Measurements from ENCODE around the gene PKMYT1.

Gene PKMYT1

DNA sequence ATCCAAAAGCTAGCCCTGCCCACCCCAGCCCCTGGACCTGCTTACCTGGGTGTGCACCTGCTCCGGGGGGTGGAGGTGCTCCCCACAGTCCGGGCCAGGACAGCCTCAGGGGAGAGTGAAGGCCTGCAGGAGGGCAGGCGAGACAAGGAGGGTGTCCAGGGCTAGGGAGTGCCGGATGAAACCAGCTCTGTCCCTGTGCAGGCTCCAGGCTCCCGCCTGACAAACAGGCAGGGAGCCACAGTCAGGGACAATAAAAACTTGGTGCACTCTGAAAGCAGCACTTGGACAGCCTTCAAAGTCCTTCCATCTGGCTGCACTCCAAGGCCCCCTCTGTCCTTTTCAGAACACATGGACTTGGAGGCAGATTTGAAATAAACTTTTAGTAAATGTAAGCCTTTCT, 7.2 kb downstream of the PKMYT1 start:
- peak in 10 of 14 donors; percentile 15 to 69 (median 40) for DNase-seq

- DNase-seq, result peak in 3 of 14 donors; percentile 15 to 24 (median 16)
These were observed 8.1 kb downstream of the PKMYT1 start for GRCh38 chr16:2971985-2972784.

DNA sequence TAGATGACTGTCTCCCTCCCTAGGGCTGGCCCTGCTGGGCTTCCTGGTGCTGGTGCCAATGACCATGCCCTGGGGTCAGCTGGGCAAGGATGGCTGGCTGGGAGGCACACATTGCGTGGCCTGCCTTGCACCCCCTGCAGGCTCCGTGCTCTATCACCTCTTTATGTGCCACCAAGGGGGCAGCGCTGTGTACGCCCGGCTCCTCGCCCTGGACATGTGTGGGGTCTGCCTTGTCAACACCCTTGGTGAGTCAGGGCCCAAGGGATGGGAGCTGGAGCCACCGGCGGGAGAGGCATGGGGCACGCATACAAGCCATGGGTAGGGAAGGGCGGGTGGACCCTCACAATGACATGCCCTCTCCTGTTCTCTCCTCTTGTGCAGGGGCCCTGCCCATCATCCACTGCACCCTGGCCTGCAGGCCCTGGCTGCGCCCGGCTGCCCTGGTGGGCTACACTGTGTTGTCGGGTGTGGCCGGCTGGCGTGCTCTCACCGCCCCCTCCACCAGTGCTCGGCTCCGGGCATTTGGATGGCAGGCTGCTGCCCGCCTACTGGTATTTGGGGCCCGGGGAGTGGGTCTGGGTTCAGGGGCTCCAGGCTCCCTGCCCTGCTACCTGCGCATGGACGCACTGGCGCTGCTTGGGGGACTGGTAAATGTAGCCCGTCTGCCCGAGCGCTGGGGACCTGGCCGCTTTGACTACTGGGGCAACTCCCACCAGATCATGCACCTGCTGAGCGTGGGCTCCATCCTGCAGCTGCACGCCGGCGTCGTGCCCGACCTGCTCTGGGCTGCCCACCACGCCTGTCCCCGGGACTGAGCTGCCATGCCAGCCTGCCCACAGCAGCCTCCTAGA, 8.9 kb downstream of the PKMYT1 start:
- no peak for DNase-seq

- DNase-seq, result peak in 1 of 14 donors; percentile 20
These were observed 9.7 kb downstream of the PKMYT1 start for GRCh38 chr16:2970563-2970962.

DNA sequence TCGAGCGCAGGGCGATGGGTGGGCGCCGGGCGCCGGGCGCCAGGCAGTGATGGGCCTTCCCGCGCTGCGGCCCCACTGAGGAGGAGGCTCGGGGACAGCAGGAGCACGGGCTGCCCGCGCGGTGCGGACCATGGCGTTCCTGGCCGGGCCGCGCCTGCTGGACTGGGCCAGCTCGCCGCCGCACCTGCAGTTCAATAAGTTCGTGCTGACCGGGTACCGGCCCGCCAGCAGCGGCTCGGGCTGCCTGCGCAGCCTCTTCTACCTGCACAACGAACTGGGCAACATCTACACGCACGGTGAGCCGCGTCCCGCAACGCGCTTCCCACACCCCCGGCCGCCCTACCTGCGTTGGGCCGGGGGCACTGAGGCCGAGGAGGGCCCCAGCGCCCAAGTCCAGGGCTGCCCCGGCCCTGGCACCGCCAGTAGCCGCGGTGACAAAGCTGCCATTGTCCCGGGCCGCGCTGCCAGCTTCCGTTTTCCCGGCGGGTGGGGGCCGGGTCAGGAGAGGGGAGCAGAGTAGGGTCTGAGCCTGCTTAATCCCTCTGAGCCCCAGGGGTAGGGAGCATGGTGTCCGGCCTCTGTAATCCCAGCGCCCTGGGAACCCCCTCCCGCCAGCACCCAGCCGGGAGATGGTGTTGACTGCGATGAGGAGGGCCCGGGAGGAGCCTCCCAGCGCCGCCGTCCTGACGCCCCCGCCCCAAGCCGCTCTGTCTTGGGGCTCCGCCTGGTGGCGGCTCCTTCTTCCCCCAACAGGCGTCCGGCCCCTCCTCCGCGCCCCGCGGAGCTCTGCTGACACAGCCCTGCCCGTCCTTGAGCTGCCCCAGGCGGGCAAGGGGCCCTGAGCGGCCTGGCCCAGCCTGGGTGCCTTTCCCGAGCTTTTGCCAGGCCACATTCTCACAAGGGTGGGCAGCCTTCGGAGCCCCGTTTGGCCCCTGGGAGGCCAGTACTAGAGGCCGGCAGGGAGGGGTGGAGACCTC, 10.4 kb downstream of the PKMYT1 start:
- peak in 12 of 14 donors; percentile 26 to 81 (median 50) for DNase-seq

DNA sequence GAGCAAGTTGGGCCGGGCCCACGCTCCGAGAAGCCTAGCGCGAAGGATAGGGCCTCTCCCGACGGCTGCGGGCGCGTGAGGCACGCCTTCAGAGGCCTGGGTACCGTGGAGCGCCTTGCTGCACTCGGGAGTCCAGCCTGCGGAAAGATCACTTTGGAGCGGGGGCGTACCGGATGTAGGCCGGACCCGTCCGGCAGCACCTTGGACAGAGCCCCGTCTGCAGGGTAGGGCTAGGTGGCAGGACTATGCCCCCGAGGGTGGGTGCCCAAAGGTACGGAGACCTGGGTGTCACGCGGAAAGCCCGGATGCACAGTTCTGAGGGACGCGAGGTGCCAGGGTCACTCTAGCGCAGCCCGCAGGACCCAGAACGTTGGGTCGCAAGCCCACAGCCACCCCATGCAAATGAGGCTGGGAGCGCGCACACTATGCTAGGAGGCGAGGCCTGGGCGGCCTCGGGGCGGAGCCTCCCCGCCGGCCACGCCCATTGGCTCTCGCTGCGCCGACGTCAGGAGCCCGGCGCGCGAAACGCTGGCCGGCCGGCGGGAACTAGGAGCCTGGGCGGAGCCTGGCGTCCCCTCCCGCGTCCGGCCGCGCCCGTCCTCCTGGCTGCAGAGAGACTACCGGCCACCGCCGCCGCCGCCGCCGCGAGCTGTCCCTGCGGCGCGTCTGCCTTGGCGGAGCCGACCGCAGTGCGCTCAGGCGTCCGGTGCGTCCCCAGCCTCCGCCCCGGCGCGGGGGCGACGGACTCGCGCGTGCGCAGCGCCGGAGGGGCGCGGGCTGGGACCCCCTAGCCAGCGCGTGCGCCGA, 11.3 kb downstream of the PKMYT1 start, which contains the start of gene PAQR4:
Gene PAQR4 (plus strand): TSS at position 611 of the 807 bp plus-strand sequence. CDS start 327 bp downstream, outside the sequence.
- peak in 13 of 14 donors; percentile 17 to 89 (median 72) for DNase-seq

DNA sequence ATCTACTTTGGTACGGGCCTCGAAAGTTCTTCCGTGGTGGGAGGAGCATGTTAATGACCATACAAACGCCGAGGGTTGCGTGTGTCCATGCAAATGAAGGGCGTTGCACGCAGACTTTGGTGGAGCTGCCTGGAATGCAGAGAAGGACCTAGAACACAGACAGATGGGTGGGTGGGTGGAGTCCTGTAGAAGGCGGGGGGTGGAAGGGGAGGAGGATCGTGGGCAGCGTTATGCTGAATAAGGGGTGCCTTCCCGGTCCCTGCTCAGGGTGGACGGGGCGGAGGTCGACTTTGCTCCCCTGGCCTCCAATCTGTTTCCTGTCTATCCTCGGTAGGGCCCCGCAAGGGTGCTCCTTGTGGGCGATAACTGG, 11.9 kb downstream of the PKMYT1 start:
- no peak for DNase-seq

GRCh38 chr16:2967721-2968161, 12.5 kb downstream of the PKMYT1 start:
- DNase-seq, result no peak

GRCh38 chr16:2967211-2967631, 13.0 kb downstream of the PKMYT1 start:
- no peak for DNase-seq

DNA sequence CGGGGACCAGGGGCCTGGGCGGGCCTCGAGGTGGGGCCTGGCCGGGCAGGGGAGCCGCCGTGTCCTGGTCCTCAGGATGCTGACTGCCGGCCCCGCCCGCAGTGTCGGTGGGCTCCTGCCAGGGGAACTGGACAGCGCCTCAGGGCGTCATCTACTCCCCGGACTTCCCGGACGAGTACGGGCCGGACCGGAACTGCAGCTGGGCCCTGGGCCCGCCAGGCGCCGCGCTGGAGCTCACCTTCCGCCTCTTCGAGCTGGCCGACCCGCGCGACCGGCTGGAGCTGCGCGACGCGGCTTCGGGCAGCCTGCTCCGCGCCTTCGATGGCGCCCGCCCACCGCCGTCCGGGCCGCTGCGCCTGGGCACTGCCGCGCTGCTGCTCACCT, 13.4 kb downstream of the PKMYT1 start:
- DNase-seq, result no peak

DNA sequence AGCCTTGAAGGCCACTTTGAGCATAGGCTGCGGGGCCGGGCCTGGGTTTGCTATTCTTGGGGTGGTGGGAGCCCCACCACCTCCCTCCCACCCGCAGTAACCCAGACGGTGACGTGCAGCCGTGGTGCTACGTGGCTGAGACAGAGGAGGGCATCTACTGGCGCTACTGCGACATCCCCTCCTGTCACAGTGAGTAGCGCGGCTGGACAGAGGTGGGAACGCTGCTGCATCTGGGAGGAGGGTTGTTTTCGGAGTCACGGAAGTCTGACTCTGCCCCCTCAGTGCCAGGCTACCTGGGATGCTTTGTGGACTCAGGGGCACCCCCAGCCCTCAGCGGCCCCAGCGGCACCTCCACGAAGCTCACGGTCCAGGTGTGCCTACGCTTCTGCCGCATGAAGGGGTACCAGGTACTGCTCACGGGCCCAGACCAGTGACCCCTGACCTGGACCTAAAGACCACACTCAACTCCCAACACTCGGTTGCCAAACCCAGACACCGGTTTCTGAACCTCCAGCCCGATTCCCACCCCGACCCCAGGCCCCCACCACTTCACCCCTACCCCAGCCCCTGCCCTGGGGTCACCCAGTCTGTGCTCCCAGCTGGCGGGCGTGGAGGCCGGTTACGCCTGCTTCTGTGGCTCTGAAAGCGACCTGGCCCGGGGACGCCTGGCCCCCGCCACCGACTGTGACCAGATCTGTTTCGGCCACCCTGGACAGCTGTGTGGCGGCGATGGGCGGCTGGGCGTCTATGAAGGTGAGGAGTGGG, 14.0 kb downstream of the PKMYT1 start:
- DNase-seq, result no peak

DNA sequence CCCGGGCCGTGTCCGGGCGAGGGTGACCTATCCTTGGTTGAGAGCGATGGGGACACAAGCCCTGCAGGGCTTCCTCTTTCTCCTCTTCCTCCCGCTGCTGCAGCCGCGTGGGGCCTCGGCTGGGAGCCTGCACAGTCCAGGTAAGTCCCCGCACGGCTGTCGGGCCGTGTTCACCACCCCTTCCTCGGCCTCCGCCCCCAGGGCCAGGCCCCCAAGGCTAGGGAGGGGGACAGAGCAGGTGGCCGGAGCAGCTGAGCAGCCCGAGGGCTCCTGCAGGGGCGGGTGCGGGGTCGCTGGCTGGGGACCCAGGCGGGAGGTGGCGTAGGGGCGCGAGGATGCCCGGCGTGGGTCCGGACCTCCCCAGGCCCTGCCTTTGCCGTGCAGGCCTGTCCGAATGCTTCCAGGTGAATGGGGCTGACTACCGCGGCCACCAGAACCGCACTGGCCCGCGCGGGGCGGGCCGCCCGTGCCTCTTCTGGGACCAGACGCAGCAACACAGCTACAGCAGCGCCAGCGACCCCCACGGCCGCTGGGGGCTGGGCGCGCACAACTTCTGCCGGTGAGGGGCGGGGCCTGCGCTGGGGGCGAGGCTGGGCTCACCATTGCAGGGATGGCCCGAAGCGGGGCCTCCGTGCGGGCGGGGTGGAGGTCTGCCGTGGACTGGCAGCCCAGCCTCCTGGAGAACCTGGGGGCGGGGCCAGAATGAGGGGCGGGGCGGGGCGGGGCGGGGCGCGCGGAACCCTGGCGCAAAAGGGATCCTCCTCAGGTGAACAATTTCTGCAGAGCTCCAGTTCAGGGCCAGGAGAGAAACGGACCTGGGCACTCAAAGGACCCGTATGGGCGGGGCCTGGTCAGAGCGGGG, 15.5 kb downstream of the PKMYT1 start:
- no peak for DNase-seq

- no peak for DNase-seq
These were observed 16.3 kb downstream of the PKMYT1 start, which contains the start of gene KREMEN2 for GRCh38 chr16:2963723-2964474. Gene KREMEN2, plus strand, starts transcription at chr16:2964275. Its CDS starts 246 bp downstream, at chr16:2964521.

GRCh38 chr16:2963074-2963722, 17.0 kb downstream of the PKMYT1 start:
- DNase-seq, result no peak

GRCh38 chr16:2962334-2963073, 17.7 kb downstream of the PKMYT1 start:
- no peak for DNase-seq

DNA sequence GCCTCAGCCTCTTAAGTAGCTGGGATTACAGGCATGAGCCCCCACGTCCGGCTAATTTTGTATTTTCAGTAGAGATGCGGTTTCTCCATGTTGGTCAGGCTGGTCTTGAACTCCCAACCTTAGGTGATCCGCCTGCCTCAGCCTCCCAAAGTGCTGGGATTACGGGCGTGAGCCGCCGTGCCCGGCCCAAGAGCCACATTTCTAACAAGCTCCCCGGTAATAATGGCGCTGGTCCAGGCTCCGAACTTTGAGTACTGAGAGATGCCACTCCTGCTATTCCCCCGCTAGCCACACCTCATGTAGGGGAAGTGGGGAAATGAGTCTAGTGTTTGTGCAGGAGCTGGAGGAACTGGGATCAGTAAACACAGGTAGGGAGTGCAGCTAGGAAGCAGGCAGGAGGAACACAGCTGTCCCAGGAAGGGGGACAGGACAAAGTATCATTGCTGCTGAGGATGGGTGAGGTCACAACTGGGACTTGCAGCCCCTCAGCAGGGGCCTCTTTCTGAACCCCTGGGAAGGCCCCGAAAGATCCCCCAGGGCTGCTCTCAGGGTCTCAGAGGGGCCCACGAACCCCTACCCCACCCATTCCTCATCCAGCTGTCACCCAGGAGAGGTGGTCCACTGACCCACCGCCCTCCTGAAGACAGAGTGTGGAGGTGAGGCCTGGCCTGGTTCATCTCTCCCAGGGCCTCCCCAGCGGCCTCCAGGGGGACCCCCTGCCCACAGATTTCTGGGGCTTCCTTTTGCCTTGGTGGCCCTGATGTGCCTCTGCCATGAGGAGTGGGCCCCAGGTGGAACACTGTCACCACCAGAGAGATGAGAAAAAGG, 19.8 kb downstream of the PKMYT1 start:
- DNase-seq, result no peak

Measured in C1 segment of cervical spinal cord (tissue), 14 donors.